ENCODE measurements around the gene KDM1B. TPM values are rescaled to one million over a fixed set of nuclear protein-coding genes. Genes with fewer than 3 reads are reported as not detected.

Gene KDM1B
- total RNA-seq, 1 donor from 2014 or later: 20.7 TPM

DNA sequence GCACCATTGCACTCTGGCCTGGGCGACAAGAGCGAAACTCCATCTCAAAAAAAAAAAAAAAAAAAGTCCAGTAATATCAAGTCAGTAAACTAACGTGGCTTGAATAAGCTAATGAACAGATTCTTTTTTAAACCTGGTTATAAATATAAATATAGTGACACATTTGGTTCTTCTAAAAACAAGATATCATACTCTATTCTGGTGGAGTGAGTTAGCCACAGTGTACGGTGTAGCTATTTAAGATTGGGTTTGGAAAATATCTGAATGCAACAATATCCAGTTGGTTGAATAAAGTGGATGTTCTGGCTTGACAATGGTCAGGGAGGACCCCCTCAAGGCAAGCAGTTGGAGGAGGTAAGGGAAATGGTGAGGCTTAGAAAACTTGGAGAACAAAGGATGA, 115.0 kb downstream of the KDM1B start:
- Mint-ChIP-seq H3K9me3 (no peaks in the 10 kb centered on the region), H3K36me3 (no peaks in the 10 kb centered on the region), H3K27ac (no peak overlapping the region), H3K27me3 (peaks cover 8% of the 10 kb centered on the region), H3K4me1 (ENCODE audit: unreplicated experiment) (peaks cover 4% of the 10 kb centered on the region), H3K4me3 (no peak overlapping the region)
- no peak for TF ChIP-seq CTCF (conservative IDR thresholded peaks at IDR 0.05)
- no peak for DNase-seq (ENCODE audit: extremely low spot score, unreplicated experiment)

Other genes with a start within 250 kb of the KDM1B start
- 36.9 and 40.1 TPM in 2 replicates for gene KIF13A, start 167.8 kb upstream of the KDM1B start, total RNA-seq (ENCODE audit: low replicate concordance)
- gene NHLRC1, start 32.7 kb upstream of the KDM1B start, total RNA-seq (ENCODE audit: low replicate concordance): 1.1 and 3.5 TPM in 2 replicates
- 12.8 and 19.2 TPM in 2 replicates for gene TPMT, start 345 bp upstream of the KDM1B start, total RNA-seq (ENCODE audit: low replicate concordance)
- 84.2 and 124 TPM in 2 replicates for gene DEK, start 109.1 kb downstream of the KDM1B start, total RNA-seq (ENCODE audit: low replicate concordance)
- gene RNF144B, start 231.9 kb downstream of the KDM1B start, total RNA-seq (ENCODE audit: low replicate concordance): 10.8 and 19.4 TPM in 2 replicates

All from type B pancreatic cell (in vitro differentiated cells).